Astrocyte of the spinal cord (primary cell): Measurements from ENCODE around the gene LSM7.

Experiments used
- DNase-seq: peaks from one replicate; pipeline ENCODE4 v3.0.0; 2011; ENCODE audit warnings: low read depth, low spot score
- H3K4me3 ChIP-seq: 2 replicates; pipeline ENCODE4 v1.5.1; 2011; ENCODE audit warnings: low read depth, mild to moderate bottlenecking, low read length, moderate library complexity
- CTCF ChIP-seq: IDR thresholded peaks from 2 replicates; pipeline ENCODE4 v1.5.1; 2012; ENCODE audit warnings: low read depth, mild to moderate bottlenecking, low read length, inconsistent platforms
- in situ Hi-C: cut with HindIII; loops from 2 replicates; pipeline ENCODE4 v1.10.0; 2017; ENCODE audit warnings: low sequenced_read_pairs

LSM7 gene

DNA sequence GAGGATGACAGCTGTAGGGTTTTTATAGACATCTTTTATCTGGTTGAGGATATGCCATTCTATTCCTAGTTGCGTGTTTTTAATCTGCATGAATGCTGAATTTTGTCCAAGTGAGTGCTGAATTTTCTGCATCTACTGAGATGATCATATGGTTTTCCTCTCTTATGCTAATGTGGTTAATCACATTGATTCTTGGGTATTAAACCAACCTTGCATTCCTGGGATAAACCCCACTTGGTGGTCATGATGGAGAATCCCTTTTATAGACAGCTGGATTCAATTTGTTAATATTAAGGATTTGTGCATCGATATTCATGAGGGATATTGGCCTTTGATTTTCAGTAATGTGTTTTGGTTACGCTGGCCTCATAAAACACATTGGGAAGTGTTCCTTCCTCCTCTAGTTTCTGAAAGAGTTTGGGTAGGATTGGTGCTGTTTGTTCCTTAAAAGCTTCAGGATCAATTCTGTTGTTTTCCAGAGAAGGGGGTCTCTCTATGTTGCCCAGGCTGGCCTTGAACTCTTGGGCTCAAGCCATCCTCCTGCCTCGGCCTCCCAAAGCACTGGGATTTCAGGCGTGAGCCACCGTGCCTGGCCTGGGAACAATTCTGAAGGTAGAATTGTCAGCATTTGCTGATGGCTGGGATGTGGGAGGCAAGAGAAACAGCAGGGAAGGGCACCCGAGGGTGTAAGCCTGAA lies 13.1 kb downstream of the LSM7 start:
- H3K4me3 ChIP-seq: no peak overlapping the region
- in situ Hi-C loops: no loop called here
- TF ChIP-seq CTCF: no peak
- no peak for DNase-seq

DNA sequence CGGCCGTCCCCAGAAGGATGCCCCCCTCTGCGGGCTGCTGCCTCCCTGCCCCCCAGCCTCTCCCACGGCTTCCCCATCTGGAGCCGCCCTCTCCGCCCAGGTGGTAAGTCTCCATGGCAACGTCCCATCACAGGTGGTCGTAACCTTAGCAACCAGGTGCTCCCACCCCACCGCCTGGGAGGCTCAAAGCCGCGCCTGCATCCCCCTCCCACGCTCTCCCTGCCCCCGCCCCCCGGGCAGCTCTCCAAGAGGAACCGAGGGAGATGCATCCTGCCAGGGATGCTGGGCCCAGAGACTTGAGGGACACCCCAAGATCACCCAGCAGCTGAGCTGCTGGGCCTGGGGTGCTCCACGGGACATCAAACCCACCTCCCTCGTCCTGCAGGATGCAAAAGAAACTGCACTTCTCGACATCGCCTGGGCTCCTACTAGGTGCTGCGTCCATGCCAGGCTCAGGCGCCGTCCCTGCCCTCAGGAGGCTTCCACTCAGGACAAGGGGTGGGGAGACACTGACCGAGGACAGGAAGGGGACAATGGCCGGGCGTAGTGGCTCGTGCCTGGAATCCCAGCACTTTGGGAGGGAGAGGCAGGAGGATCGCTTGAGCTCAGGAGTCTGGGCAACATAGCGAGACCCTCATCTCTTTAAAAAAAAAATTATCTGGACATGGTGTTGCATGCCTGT lies 15.4 kb downstream of the LSM7 start:
- TF ChIP-seq CTCF: no peak
- in situ Hi-C loops: no loop called here
- no peak overlapping the region for H3K4me3 ChIP-seq
- DNase-seq: no peak

GRCh38 chr19:2311093-2311492 lies 17.3 kb downstream of the LSM7 start:
- no peak for DNase-seq
- TF ChIP-seq CTCF: no peak
- H3K4me3 ChIP-seq: no peak overlapping the region
- in situ Hi-C loops: no loop called here

DNA sequence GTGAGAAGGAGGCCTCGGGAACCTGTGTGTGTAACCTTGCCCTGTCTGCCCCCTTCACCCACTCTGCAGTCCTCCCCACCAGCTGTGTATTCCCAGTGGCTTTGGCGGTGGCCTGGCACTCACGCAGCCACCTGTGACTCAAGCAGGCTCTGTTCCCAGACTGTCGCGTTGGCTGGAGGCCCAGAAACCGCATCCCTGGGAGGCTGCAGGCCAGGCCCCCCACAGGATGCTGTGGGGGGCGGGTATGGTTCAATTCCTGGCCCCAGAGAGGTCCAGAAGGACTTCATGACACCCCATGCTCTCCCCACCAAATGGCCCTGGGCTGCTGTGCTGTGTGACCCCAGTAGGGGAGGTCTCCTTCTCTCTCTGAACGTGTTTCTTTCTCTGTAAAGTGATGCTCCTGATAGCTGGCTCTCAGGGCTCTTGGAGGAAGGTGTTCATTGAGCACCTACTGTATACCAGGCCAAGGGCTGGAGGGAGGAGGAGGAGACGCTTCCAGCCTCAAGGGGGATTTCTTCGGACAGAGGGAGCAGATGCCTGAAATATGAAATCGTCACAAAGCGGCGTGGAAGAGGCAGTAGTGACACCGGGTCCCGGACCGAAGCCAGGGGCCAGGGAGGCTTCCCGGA lies 18.5 kb downstream of the LSM7 start:
- peak; percentile 45 for DNase-seq
- in situ Hi-C loops: no loop called here
- no peak overlapping the region for H3K4me3 ChIP-seq
- TF ChIP-seq CTCF: no peak

- in situ Hi-C loops: no loop called here
- DNase-seq: no peak
- no peak within 1 kb of the TSS for H3K4me3 ChIP-seq
- no peak for TF ChIP-seq CTCF
Observed at GRCh38 chr19:2308114-2308556, 20.3 kb downstream of the LSM7 start, which contains the start of gene LINGO3. Gene LINGO3 (minus strand): TSS chr19:2308154. CDS start chr19:2291776, 16,378 bp downstream.

- in situ Hi-C loops: no loop called here
- TF ChIP-seq CTCF: no peak
- H3K4me3 ChIP-seq: no peak overlapping the region
- DNase-seq: no peak
Observed at GRCh38 chr19:2307518-2308012, 20.8 kb downstream of the LSM7 start.
